K562 (cell line): Measurements from ENCODE around the gene CDR2L. TPM values are rescaled to one million over a fixed set of nuclear protein-coding genes. Genes with fewer than 3 reads are reported as not detected.

Source experiments
- ARHGAP35 ChIP-seq: fragments of 450-650 bp; IDR thresholded peaks from 2 replicates; pipeline ENCODE4 v1.6.1; 2018; ENCODE audit not compliant: partially characterized antibody
- BRCA1 ChIP-seq, 2 experiments: fragments of 450-650 bp in 1 of 2; sonication (generic) in 1 of 2; formaldehyde crosslinking in 1 of 2; IDR thresholded peaks; 2 replicates each; pipeline versions ENCODE4 v1.5.0 to v1.6.1; 2017 to 2020; ENCODE audit warnings: mild to moderate bottlenecking in 1 of 2, missing genetic modification reagents in 1 of 2
- CBX1 ChIP-seq: sonication (generic); IDR thresholded peaks from 2 replicates; pipeline ENCODE4 v1.6.1; 2016; ENCODE audit warnings: antibody characterized with exemption, low read depth, mild to moderate bottlenecking
- EZH2 ChIP-seq: IDR thresholded peaks from 2 replicates; pipeline ENCODE4 v1.6.1; 2012; ENCODE audit warnings: low read depth, mild to moderate bottlenecking, inconsistent platforms, low read length, borderline replicate concordance
- HDAC1 ChIP-seq, 2 experiments: fragments of 450-650 bp; IDR thresholded peaks; 2 replicates each; pipeline ENCODE4 v1.6.1; 2016 to 2017; ENCODE audit warnings: inconsistent platforms in 1 of 2, mild to moderate bottlenecking in 1 of 2, moderate library complexity in 1 of 2
- HNRNPK ChIP-seq: fragments of 200-400 bp; formaldehyde crosslinking; IDR thresholded peaks from one replicate; pipeline ENCODE4 v1.6.1; 2018; ENCODE audit warnings: mild to moderate bottlenecking, low read depth, low read length; ENCODE audit not compliant: poor library complexity, severe bottlenecking
- HOXB6 ChIP-seq: fragments of 250-450 bp; sonication (Bioruptor Pico); IDR thresholded peaks from 2 replicates; pipeline ENCODE4 v1.5.1; 2022; ENCODE audit warnings: mild to moderate bottlenecking, borderline replicate concordance
- KLF1 ChIP-seq: fragments of 450-650 bp; IDR thresholded peaks from 2 replicates; pipeline ENCODE4 v1.6.1; 2016; ENCODE audit warnings: missing genetic modification characterization, missing compliant biosample characterization
- NFE2 ChIP-seq: IDR thresholded peaks from 2 replicates; pipeline ENCODE4 v1.6.1; 2014; ENCODE audit warnings: antibody characterized with exemption, low read depth
- OTX1 ChIP-seq: fragments of 450-650 bp; formaldehyde crosslinking; IDR thresholded peaks from 2 replicates; pipeline ENCODE4 v1.4.0; 2022; ENCODE audit warnings: mild to moderate bottlenecking
- RNF219 ChIP-seq: fragments of 250-450 bp; sonication (Bioruptor Pico); IDR thresholded peaks from 2 replicates; pipeline ENCODE4 v1.5.0; 2022; ENCODE audit warnings: mild to moderate bottlenecking
- TOE1 ChIP-seq, 2 experiments: fragments of 450-650 bp in 1 of 2; sonication (generic) in 1 of 2; formaldehyde crosslinking in 1 of 2; IDR thresholded peaks; 2 replicates each; pipeline versions ENCODE4 v1.7.1 to v1.8.0; 2016 to 2022; ENCODE audit warnings: borderline replicate concordance in 2 of 2, mild to moderate bottlenecking in 2 of 2, antibody characterized with exemption in 1 of 2, inconsistent platforms in 1 of 2, low read depth in 1 of 2, missing genetic modification reagents in 1 of 2, moderate library complexity in 1 of 2
- ZNF224 ChIP-seq: sonication (generic); formaldehyde crosslinking; IDR thresholded peaks from 2 replicates; pipeline ENCODE4 v1.8.0; 2022; ENCODE audit warnings: mild to moderate bottlenecking, missing genetic modification reagents
- ZNF274 ChIP-seq: IDR thresholded peaks from 2 replicates; pipeline ENCODE4 v1.6.1; 2011; ENCODE audit warnings: low read depth, mild to moderate bottlenecking, low read length, moderate library complexity, borderline replicate concordance
- ZNF644 ChIP-seq: fragments of 200-800 bp; sonication (Bioruptor generic); IDR thresholded peaks from 2 replicates; pipeline ENCODE4 v1.6.1; 2016; ENCODE audit warnings: low read depth, missing genetic modification characterization, missing compliant biosample characterization
- ZNF766 ChIP-seq: fragments of 200-800 bp; sonication (Bioruptor generic); conservative IDR thresholded peaks from 2 replicates; pipeline ENCODE4 v1.6.1; 2016; ENCODE audit warnings: missing genetic modification characterization, missing compliant biosample characterization
- polyA plus RNA-seq, 8 experiments: library from polyadenylated mRNA; depleted of rRNA in 4 of 8; stranded (reverse) in 5 of 8; unstranded in 3 of 8; fragments of >200 nt; fragmentation: Nextera tagmentation in 2 of 8; fragmentation: Illumina TruSeq in 1 of 8; extraction: Ambion mirVana in 2 of 8; extraction: Trizol in 1 of 8; gene quantifications; 2 replicates each; pipeline versions ENCODE4 v1.2.1 to v1.2.3, GENCODE V29; 2011 to 2014; ENCODE audit warnings: inconsistent platforms in 1 of 8, missing spikeins in 1 of 8
- total RNA-seq, 7 experiments: library from RNA; depleted of rRNA in 6 of 7; stranded (reverse); fragments of >200 nt in 6 of 7; fragmentation: Illumina TruSeq in 2 of 7; extraction: Trizol in 2 of 7; gene quantifications; 2 replicates each; pipeline versions ENCODE4 v1.2.1 to v1.2.3, GENCODE V29; 2011 to 2021; ENCODE audit warnings: low replicate concordance in 1 of 7
- TF ChIP-seq, protein P1 (sequence below): fragments of 250-450 bp; sonication (Bioruptor Pico); IDR thresholded peaks from 2 replicates; pipeline ENCODE4 v1.4.0; 2020; ENCODE audit warnings: borderline replicate concordance
- TF ChIP-seq, protein P2 (sequence below), 2 experiments: fragments of 450-650 bp; IDR thresholded peaks; 2 replicates each; pipeline ENCODE4 v1.6.1; 2016
- TF ChIP-seq, protein P3 (sequence below): fragments of 450-650 bp; formaldehyde crosslinking; IDR thresholded peaks from 2 replicates; pipeline ENCODE4 v1.4.0; 2022; ENCODE audit warnings: missing genetic modification characterization

The CDR2L gene
- total and polyA plus RNA-seq, 9 of the 15 experiments (the other 6 are each of a cell fraction or from before 2014, with no cell fraction given) = 2.7 to 16.0 (median 7.3) TPM

DNA sequence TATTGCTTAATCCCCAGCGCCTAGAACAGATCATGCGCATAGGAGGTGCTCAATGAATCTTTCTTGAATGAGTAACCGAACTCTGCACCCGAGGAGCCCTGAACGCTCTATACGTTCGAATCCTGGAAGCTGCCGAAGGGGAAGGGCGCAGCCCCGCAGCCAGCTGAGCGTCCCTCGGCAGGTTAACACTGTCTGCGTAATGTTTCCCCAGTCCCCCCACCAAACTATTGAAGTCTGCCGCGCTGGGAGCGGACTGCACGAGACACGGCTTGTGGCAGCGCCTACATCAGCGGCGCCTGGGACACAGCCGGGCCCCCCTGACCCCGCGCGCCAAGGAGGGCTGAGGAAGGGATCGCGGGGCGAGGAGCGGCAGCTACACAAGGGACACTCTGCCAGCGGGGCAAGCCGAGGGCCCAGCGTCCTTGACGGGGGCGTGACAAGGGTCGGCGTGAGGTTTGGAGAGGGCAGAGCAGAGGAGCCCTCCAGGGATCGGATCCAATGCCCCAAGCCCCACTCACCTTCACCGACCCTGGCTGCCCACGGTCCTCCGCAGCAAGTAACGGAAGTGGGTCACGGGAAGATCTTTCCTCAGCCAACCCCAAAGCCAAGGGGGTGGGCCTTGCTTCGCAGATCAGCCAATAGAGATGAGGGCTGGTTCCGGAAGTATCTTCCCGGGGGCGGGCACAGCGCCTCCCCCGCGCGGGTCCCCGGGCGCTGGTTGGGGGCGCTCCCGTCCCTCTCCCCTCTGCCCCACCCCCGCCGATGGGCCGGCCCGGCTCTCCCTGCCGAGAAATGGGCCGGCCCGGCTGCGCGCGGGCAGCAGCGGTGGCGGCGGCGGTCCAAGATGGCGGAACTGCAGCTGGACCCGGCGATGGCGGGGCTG is 59.2 kb downstream of the CDR2L start, which contains the start of the genes ATP5PD and KCTD2 (continued):
- no peak for TF ChIP-seq RNF219 (CRISPR knock-in tag)
- TF ChIP-seq BRCA1 (IDR thresholded peaks at IDR 0.05) = no peak
- TF ChIP-seq BRCA1 (CRISPR knock-in tag; IDR thresholded peaks at IDR 0.05) = no peak
- TF ChIP-seq ZNF644 (tag) = no peak
- no peak for TF ChIP-seq EZH2
- no peak for TF ChIP-seq ZNF274
- TF ChIP-seq, protein P1, sequence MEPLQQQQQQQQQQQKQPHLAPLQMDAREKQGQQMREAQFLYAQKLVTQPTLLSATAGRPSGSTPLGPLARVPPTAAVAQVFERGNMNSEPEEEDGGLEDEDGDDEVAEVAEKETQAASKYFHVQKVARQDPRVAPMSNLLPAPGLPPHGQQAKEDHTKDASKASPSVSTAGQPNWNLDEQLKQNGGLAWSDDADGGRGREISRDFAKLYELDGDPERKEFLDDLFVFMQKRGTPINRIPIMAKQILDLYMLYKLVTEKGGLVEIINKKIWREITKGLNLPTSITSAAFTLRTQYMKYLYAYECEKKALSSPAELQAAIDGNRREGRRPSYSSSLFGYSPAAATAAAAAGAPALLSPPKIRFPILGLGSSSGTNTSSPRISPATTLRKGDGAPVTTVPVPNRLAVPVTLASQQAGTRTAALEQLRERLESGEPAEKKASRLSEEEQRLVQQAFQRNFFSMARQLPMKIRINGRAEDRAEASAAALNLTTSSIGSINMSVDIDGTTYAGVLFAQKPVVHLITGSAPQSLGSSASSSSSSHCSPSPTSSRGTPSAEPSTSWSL (CRISPR knock-in tag) = no peak
- TF ChIP-seq ZNF224 (CRISPR knock-in tag) = no peak
- TF ChIP-seq ARHGAP35 = no peak
- TF ChIP-seq ZNF766 (CRISPR knock-in tag) = 0 out of 2 replicates have a peak, but pooled peaks have one; percentile 48
- TF ChIP-seq, protein P2, sequence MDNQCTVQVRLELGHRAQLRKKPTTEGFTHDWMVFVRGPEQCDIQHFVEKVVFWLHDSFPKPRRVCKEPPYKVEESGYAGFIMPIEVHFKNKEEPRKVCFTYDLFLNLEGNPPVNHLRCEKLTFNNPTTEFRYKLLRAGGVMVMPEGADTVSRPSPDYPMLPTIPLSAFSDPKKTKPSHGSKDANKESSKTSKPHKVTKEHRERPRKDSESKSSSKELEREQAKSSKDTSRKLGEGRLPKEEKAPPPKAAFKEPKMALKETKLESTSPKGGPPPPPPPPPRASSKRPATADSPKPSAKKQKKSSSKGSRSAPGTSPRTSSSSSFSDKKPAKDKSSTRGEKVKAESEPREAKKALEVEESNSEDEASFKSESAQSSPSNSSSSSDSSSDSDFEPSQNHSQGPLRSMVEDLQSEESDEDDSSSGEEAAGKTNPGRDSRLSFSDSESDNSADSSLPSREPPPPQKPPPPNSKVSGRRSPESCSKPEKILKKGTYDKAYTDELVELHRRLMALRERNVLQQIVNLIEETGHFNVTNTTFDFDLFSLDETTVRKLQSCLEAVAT (IDR thresholded peaks at IDR 0.05) = no peak; a peak in 1 of 4 replicates
- no peak for TF ChIP-seq HOXB6 (CRISPR knock-in tag)
- TF ChIP-seq NFE2 = no peak
- TF ChIP-seq TOE1 (IDR thresholded peaks at IDR 0.05; ENCODE audit: borderline replicate concordance) = no peak
- no peak for TF ChIP-seq TOE1 (CRISPR knock-in tag; IDR thresholded peaks at IDR 0.05; ENCODE audit: borderline replicate concordance, low read depth)
- TF ChIP-seq KLF1 (tag) = no peak
- peak in 1 of 2 experiments; percentile 85; a peak in 2 of 4 replicates for TF ChIP-seq HDAC1 (IDR thresholded peaks at IDR 0.05)
- peak; percentile 43 for TF ChIP-seq HNRNPK
- TF ChIP-seq CBX1 = peak; percentile 54; the same call in 1 of the 2 replicates
- 0 out of 2 replicates have a peak, but pooled peaks have one; percentile 54 for TF ChIP-seq OTX1 (CRISPR knock-in tag)
- TF ChIP-seq, protein P3, sequence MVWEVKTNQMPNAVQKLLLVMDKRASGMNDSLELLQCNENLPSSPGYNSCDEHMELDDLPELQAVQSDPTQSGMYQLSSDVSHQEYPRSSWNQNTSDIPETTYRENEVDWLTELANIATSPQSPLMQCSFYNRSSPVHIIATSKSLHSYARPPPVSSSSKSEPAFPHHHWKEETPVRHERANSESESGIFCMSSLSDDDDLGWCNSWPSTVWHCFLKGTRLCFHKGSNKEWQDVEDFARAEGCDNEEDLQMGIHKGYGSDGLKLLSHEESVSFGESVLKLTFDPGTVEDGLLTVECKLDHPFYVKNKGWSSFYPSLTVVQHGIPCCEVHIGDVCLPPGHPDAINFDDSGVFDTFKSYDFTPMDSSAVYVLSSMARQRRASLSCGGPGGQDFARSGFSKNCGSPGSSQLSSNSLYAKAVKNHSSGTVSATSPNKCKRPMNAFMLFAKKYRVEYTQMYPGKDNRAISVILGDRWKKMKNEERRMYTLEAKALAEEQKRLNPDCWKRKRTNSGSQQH = 0 out of 2 replicates have a peak, but pooled peaks have one; percentile 33
